ENCODE data around the gene YPEL1.

The YPEL1 gene

DNA sequence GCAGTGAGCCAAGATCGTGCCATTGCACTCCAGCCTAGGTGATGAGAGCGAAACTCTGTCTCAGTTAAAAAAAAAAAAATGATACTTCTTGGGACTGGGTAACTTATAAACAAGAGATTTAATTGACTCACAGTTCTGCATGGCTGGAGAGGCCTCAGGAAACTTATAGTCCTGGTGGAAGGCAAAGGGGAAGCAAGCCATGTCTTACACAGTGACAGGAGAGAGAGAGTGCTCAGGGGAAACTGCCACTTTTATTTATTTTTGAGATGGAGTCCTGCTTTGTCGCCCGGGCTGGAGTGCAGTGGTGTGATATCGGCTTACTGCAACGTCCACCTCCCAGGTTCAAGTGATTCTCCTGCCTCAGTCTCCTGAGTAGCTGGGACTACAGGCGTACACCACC lies 85.3 kb downstream of the YPEL1 start:
- H3K27me3 ChIP-seq (ENCODE audit: insufficient read depth, low read length, poor library complexity, severe bottlenecking), result peaks cover 5% of the 10 kb centered on the region
- H3K4me3 ChIP-seq (ENCODE audit: low read length, poor library complexity, severe bottlenecking), result no peak overlapping the region
- no peaks in the 10 kb centered on the region for H4K20me1 ChIP-seq (ENCODE audit: insufficient read depth, low read length, poor library complexity, severe bottlenecking)
- no peaks in the 10 kb centered on the region for H3K9me2 ChIP-seq (replicated peaks; ENCODE audit: low read depth, low read length)
- H3K79me2 ChIP-seq (ENCODE audit: insufficient read depth, low read length), result peaks cover 44% of the 10 kb centered on the region
- TF ChIP-seq, protein P1, sequence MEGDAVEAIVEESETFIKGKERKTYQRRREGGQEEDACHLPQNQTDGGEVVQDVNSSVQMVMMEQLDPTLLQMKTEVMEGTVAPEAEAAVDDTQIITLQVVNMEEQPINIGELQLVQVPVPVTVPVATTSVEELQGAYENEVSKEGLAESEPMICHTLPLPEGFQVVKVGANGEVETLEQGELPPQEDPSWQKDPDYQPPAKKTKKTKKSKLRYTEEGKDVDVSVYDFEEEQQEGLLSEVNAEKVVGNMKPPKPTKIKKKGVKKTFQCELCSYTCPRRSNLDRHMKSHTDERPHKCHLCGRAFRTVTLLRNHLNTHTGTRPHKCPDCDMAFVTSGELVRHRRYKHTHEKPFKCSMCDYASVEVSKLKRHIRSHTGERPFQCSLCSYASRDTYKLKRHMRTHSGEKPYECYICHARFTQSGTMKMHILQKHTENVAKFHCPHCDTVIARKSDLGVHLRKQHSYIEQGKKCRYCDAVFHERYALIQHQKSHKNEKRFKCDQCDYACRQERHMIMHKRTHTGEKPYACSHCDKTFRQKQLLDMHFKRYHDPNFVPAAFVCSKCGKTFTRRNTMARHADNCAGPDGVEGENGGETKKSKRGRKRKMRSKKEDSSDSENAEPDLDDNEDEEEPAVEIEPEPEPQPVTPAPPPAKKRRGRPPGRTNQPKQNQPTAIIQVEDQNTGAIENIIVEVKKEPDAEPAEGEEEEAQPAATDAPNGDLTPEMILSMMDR (conservative IDR thresholded peaks at IDR 0.05; ENCODE audit: low read length), result no peak
- TF ChIP-seq EZH2phosphoT487 (IDR thresholded peaks at IDR 0.05; ENCODE audit: borderline replicate concordance), result no peak
- no peak overlapping the region for H2AFZ ChIP-seq (ENCODE audit: low read length)
- H3K36me3 ChIP-seq (ENCODE audit: insufficient read depth, low read length), result peaks cover 14% of the 10 kb centered on the region; the same call in 1 of the 2 replicates
- no peaks in the 10 kb centered on the region for H3F3A ChIP-seq (ENCODE audit: low read depth)
- H3K4me1 ChIP-seq (ENCODE audit: insufficient read depth, low read length, poor library complexity, severe bottlenecking), result peaks cover 28% of the 10 kb centered on the region
- H3K9ac ChIP-seq (ENCODE audit: low read depth, low read length, poor library complexity, severe bottlenecking), result no peak overlapping the region
- H3K4me2 ChIP-seq (ENCODE audit: low read depth, low read length, poor library complexity, severe bottlenecking), result peak overlapping the region; percentile 94
- no peaks in the 10 kb centered on the region for H3K9me3 ChIP-seq (ENCODE audit: insufficient read depth, low read depth, low read length)

All from Loucy (cell line).